PC-3 (cell line): ENCODE data around the gene MYO7A. TPM values are rescaled to one million over a fixed set of nuclear protein-coding genes. Genes with fewer than 3 reads are reported as not detected.

Experiments
- ATAC-seq: fragments of 200-7000 bp; cut with Tn5 transposase; 2 replicates; pipeline ENCODE4 v1.9.1; 2020; ENCODE audit warnings: mild to moderate bottlenecking, moderate library complexity
- BruUV-seq: library from RNA; stranded (reverse); fragments of 400-500 nt; replicated peaks from 2 replicates; lab custom pipeline; 2021; lab: Mats Ljungman, UMichigan
- CTCF ChIA-PET: fragments of 300-600 bp; sonication (Branson Sonifier 250); formaldehyde crosslinking; loops from one replicate; lab custom pipeline; 2022; ENCODE audit warnings: antibody characterized with exemption; lab: Charles Lee
- POLR2A ChIA-PET: fragments of 300-600 bp; sonication (Branson Sonifier 250); formaldehyde crosslinking; loops from one replicate; lab custom pipeline; 2022; ENCODE audit warnings: antibody characterized with exemption; ENCODE audit not compliant: unreplicated experiment; lab: Charles Lee
- DNase-seq: peaks from one replicate; pipeline ENCODE4 v3.0.0-alpha.2; 2015
- H2AFZ ChIP-seq: fragments of 300-600 bp; sonication (generic); 2 replicates; pipeline ENCODE4 v1.6.0; 2016; ENCODE audit warnings: antibody characterized with exemption, low read length
- H3F3A ChIP-seq: fragments of 300-600 bp; sonication (generic); one replicate; pipeline ENCODE4 v1.6.0; 2017; ENCODE audit warnings: antibody characterized with exemption, low read length, control low read depth, mild to moderate bottlenecking; ENCODE audit not compliant: unreplicated experiment
- H3K27ac ChIP-seq: fragments of 300-600 bp; sonication (generic); 2 replicates; pipeline ENCODE4 v1.5.1; 2016; ENCODE audit warnings: mild to moderate bottlenecking, low read length
- H3K27me3 ChIP-seq: fragments of 300-600 bp; sonication (generic); 2 replicates; pipeline ENCODE4 v1.6.1; 2016; ENCODE audit warnings: low read length, mixed read lengths
- H3K36me3 ChIP-seq: fragments of 300-600 bp; sonication (generic); 2 replicates; pipeline ENCODE4 v1.6.1; 2016; ENCODE audit warnings: low read depth, mixed run types, low read length, mixed read lengths
- H3K4me1 ChIP-seq: fragments of 300-600 bp; sonication (generic); 2 replicates; pipeline ENCODE4 v1.5.1; 2016; ENCODE audit warnings: low read length; ENCODE audit not compliant: insufficient read depth
- H3K4me2 ChIP-seq: fragments of 300-600 bp; sonication (generic); 2 replicates; pipeline ENCODE4 v1.6.0; 2016; ENCODE audit warnings: low read length
- H3K4me3 ChIP-seq: fragments of 300-600 bp; sonication (generic); 2 replicates; pipeline ENCODE4 v1.5.1; 2016; ENCODE audit warnings: mild to moderate bottlenecking, low read length, mixed read lengths
- H3K79me2 ChIP-seq: fragments of 300-600 bp; sonication (generic); 2 replicates; pipeline ENCODE4 v1.6.1; 2017; ENCODE audit warnings: low read length, mixed read lengths
- H3K9ac ChIP-seq: fragments of 300-600 bp; sonication (generic); 2 replicates; pipeline ENCODE4 v1.6.0; 2016; ENCODE audit warnings: mild to moderate bottlenecking, low read length
- H3K9me2 ChIP-seq: fragments of 300-600 bp; sonication (generic); replicated peaks from 2 replicates; pipeline ENCODE4 v1.6.1; 2016; ENCODE audit warnings: mixed run types, low read length, mixed read lengths
- H3K9me3 ChIP-seq: fragments of 300-600 bp; sonication (generic); 2 replicates; pipeline ENCODE4 v1.6.1; 2016; ENCODE audit warnings: low read length, mixed read lengths
- H4K20me1 ChIP-seq: fragments of 300-600 bp; sonication (generic); 2 replicates; pipeline ENCODE4 v1.6.1; 2016; ENCODE audit warnings: low read length, mixed read lengths
- CTCF ChIP-seq: fragments of 300-600 bp; sonication (generic); conservative IDR thresholded peaks from 2 replicates; pipeline ENCODE4 v1.5.1; 2017; ENCODE audit warnings: antibody characterized with exemption, low read depth, mild to moderate bottlenecking, low read length
- EZH2 ChIP-seq: fragments of 300-600 bp; sonication (generic); IDR thresholded peaks from one replicate; pipeline ENCODE4 v1.6.1; 2017; ENCODE audit warnings: antibody characterized with exemption, mild to moderate bottlenecking, low read length; ENCODE audit not compliant: unreplicated experiment
- EZH2phosphoT487 ChIP-seq: fragments of 300-600 bp; sonication (generic); IDR thresholded peaks from 2 replicates; pipeline ENCODE4 v1.6.1; 2018; ENCODE audit warnings: mild to moderate bottlenecking, antibody characterized with exemption, low read length, borderline replicate concordance
- intact Hi-C: fragments of 100-400 bp; cut with micrococcal nuclease; formaldehyde crosslinking; loops from 2 replicates; pipeline ENCODE4 v1.9.0; 2023
- total RNA-seq: library from RNA; depleted of rRNA; stranded (reverse); fragments of >200 nt; gene quantifications from 2 replicates; pipeline ENCODE4 v1.2.3, GENCODE V29; 2014

The MYO7A gene
- total RNA-seq, 1 experiment from 2014 or later: 0.66 TPM

DNA sequence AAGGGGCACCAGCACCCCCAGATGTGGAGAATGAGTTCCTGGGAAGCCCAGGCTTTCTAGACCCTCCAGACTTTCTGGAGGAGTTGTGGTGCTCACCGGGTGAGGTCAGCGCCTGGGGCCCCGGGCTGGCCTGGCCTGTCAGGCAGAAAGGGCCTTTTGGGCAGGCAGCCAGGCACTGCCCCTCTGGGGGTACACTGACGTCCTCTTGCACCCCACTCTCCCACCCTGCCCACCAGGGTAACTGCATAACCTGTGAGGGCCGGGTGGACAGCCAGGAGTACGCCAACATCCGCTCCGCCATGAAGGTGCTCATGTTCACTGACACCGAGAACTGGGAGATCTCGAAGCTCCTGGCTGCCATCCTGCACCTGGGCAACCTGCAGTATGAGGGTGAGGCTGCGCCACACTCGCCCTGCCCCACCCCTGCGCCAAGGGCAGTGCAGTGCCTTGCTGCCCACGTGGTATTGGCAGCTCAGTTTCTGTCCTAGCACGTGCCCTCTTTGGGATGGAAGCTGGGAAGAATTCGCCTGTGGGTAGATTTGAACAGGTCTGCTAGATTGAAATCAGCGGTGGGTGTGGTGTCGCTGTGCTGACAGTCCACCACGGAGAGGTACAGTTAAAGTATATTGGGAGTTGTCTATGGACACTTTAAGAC is 30.1 kb downstream of the MYO7A start:
- intact Hi-C loops: no loop called here
- peaks cover 4% of the 10 kb centered on the region; the same call in 1 of the 2 replicates for H3K27me3 ChIP-seq
- H3K4me3 ChIP-seq: no peak overlapping the region
- DNase-seq (no peak), ATAC-seq (no peak)
- BruUV-seq: no TSS peak
- no peaks in the 10 kb centered on the region for H3F3A ChIP-seq
- H4K20me1 ChIP-seq: no peaks in the 10 kb centered on the region
- H3K9me3 ChIP-seq: no peaks in the 10 kb centered on the region
- no peak overlapping the region for H3K4me2 ChIP-seq
- H2AFZ ChIP-seq: no peak overlapping the region
- CTCF ChIA-PET: no interaction called here
- POLR2A ChIA-PET: no interaction called here
- H3K79me2 ChIP-seq: no peaks in the 10 kb centered on the region
- H3K9ac ChIP-seq: no peak overlapping the region
- TF ChIP-seq EZH2phosphoT487 (no peak), CTCF (no peak), EZH2 (no peak)
- H3K4me1 ChIP-seq: no peaks in the 10 kb centered on the region
- H3K27ac ChIP-seq: no peak overlapping the region
- no peaks in the 10 kb centered on the region for H3K36me3 ChIP-seq
- no peaks in the 10 kb centered on the region for H3K9me2 ChIP-seq

DNA sequence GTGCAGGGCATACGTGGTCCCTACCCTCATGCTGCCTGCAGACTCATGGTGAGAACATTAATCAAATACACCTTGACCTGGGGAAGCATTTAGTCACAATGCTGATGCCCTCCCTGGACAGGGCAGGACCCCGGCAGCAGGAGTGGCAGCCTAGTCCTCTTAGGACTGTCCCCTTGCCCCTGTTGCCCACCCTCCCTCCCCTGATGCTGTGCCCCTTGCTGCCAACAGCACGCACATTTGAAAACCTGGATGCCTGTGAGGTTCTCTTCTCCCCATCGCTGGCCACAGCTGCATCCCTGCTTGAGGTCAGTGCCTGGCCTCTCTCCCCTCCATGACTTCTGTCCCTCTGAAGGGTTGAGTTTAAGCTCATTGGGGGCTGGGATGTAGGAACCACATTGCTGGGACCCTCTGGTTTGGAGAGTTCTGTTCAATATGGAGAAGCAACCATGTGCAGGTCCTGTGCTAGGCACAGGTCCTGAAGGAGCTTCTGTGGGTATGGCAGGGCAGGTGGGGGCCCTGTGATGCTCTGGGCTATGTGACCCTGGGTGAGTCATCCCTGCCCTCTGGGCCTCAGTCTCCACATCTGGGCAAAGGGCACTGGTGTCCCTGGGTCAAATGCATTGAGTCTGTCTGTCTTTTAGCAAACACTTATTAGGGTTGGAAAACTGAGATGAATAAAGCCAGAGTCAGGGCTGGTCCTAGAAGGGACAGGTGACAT is 31.3 kb downstream of the MYO7A start:
- DNase-seq: no peak
- Histone ChIP-seq H4K20me1 (no peaks in the 10 kb centered on the region), H3K27ac (no peak overlapping the region), H3K9me2 (no peaks in the 10 kb centered on the region), H3K9ac (no peak overlapping the region), H3K9me3 (no peaks in the 10 kb centered on the region), H2AFZ (no peak overlapping the region), H3K79me2 (no peaks in the 10 kb centered on the region), H3K4me3 (no peak overlapping the region), H3K4me1 (no peaks in the 10 kb centered on the region), H3F3A (no peaks in the 10 kb centered on the region), H3K4me2 (no peak overlapping the region), H3K36me3 (no peaks in the 10 kb centered on the region), H3K27me3 (peaks cover 4% of the 10 kb centered on the region; the same call in 1 of the 2 replicates)
- POLR2A ChIA-PET: no interaction called here
- TF ChIP-seq EZH2phosphoT487: no peak
- TF ChIP-seq EZH2: no peak
- TF ChIP-seq CTCF: no peak
- intact Hi-C loops: no loop called here
- no peak for ATAC-seq
- CTCF ChIA-PET: no interaction called here
- BruUV-seq: no TSS peak

DNA sequence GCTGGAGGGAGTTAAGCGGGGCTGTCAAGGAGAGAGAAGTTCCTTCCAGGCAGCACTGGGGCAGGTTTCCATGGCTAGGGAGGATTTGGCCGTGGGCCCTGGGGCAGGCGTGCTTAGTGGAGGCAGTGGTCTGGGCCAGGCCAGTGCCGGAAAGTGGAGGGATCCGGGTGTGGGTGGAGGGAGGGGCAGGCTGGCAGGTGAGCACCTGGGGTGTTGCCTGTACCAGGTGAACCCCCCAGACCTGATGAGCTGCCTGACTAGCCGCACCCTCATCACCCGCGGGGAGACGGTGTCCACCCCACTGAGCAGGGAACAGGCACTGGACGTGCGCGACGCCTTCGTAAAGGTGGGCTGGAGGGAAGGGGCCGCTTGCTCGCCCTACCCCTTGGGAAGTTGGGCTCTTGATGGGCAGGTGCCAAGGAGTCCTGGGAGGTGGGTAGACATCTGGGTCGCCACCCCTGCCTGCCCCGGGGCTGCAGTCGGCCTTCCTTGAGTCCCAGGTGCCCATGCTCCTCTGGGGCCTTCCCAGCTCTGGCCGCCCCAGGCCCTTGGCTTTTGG is 32.0 kb downstream of the MYO7A start:
- ATAC-seq: no peak

More for the DNA sequence above, 32.0 kb downstream of the MYO7A start:
- no peaks in the 10 kb centered on the region for H3K36me3 ChIP-seq
- CTCF ChIA-PET: no interaction called here
- no peaks in the 10 kb centered on the region for H4K20me1 ChIP-seq
- no peaks in the 10 kb centered on the region for H3K9me3 ChIP-seq
- intact Hi-C loops: no loop called here
- H3K4me3 ChIP-seq: no peak overlapping the region
- no peaks in the 10 kb centered on the region for H3K79me2 ChIP-seq
- DNase-seq: no peak
- peaks cover 4% of the 10 kb centered on the region; the same call in 1 of the 2 replicates for H3K27me3 ChIP-seq
- TF ChIP-seq CTCF (no peak), EZH2phosphoT487 (no peak), EZH2 (no peak)
- no peaks in the 10 kb centered on the region for H3K4me1 ChIP-seq
- POLR2A ChIA-PET: no interaction called here
- no peaks in the 10 kb centered on the region for H3K9me2 ChIP-seq
- no peak overlapping the region for H2AFZ ChIP-seq
- H3K4me2 ChIP-seq: no peak overlapping the region
- no peak overlapping the region for H3K27ac ChIP-seq
- no peak overlapping the region for H3K9ac ChIP-seq
- no TSS peak for BruUV-seq
- H3F3A ChIP-seq: no peaks in the 10 kb centered on the region
